GM12878 (cell line): ENCODE data around the gene MBNL3. TPM values are rescaled to one million over a fixed set of nuclear protein-coding genes. Genes with fewer than 3 reads are reported as not detected.

Source experiments
- ATAC-seq: fragments of 200-7000 bp; cut with Tn5 transposase; 3 replicates; pipeline ENCODE4 v1.9.1; 2020; ENCODE audit warnings: mild to moderate bottlenecking, moderate library complexity
- BruUV-seq: library from RNA; stranded (reverse); fragments of 400-500 nt; replicated peaks from 2 replicates; lab custom pipeline; 2021; lab: Mats Ljungman, UMichigan
- CTCF ChIA-PET: fragments of 300-600 bp; sonication (Branson Sonifier 250); formaldehyde crosslinking; extraction: SDS; loops from one replicate; lab custom pipeline; 2021; ENCODE audit warnings: inconsistent platforms; lab: Yijun Ruan, JAX
- POLR2A ChIA-PET: fragments of 350-600 bp; formaldehyde crosslinking; extraction: SDS; loops from one replicate; lab custom pipeline; 2021; ENCODE audit warnings: inconsistent platforms; lab: Charles Lee
- RAD21 ChIA-PET: fragments of 300-600 bp; sonication (Branson Sonifier 250); formaldehyde crosslinking; loops from one replicate; lab custom pipeline; 2023; ENCODE audit warnings: antibody characterized with exemption; ENCODE audit not compliant: unreplicated experiment; lab: Charles Lee
- SMC1A ChIA-PET: fragments of 300-600 bp; sonication (Branson Sonifier 250); formaldehyde crosslinking; loops from one replicate; lab custom pipeline; 2023; ENCODE audit not compliant: unreplicated experiment, uncharacterized antibody; lab: Charles Lee
- DNase-seq: peaks from one replicate; pipeline ENCODE4 v3.0.0-alpha.2; 2011; ENCODE audit warnings: low read depth, low spot score
- FAIRE-seq: peaks from 3 replicates; lab custom pipeline; 2011; peaks lifted over from hg19 to GRCh38; lab: Jason Lieb, UNC
- H2AFZ ChIP-seq: 2 replicates; pipeline ENCODE4 v1.6.0; 2011; ENCODE audit warnings: low read depth, low read length, control low read depth; ENCODE audit not compliant: control insufficient read depth
- H3K27ac ChIP-seq: 2 replicates; pipeline ENCODE4 v1.5.1; 2011; ENCODE audit warnings: control low read depth; ENCODE audit not compliant: control insufficient read depth, insufficient read depth
- H3K27me3 ChIP-seq, 2 experiments: replicated peaks in 1 of 2; 2 replicates each; pipeline versions ENCODE4 v1.6.0 to v1.6.1; 2011; ENCODE audit warnings: low read length in 1 of 2; ENCODE audit not compliant: control insufficient read depth in 2 of 2, insufficient read depth in 2 of 2
- H3K36me3 ChIP-seq, 2 experiments: 2 replicates each; pipeline ENCODE4 v1.5.1; 2011; ENCODE audit warnings: low read length in 1 of 2; ENCODE audit not compliant: control insufficient read depth in 2 of 2, insufficient read depth in 2 of 2
- H3K4me1 ChIP-seq: 2 replicates; pipeline ENCODE4 v1.6.1; 2011; ENCODE audit warnings: mild to moderate bottlenecking, low read length, moderate library complexity, mixed read lengths; ENCODE audit not compliant: control insufficient read depth, insufficient read depth
- H3K4me2 ChIP-seq: 2 replicates; pipeline ENCODE4 v1.6.0; 2011; ENCODE audit warnings: control low read depth; ENCODE audit not compliant: control insufficient read depth, insufficient read depth
- H3K4me3 ChIP-seq: fragments of 200-600 bp; sonication (generic); 2 replicates; pipeline ENCODE4 v1.5.1; 2016
- H3K79me2 ChIP-seq: 2 replicates; pipeline ENCODE4 v1.6.0; 2011; ENCODE audit warnings: low read length; ENCODE audit not compliant: control insufficient read depth, insufficient read depth
- H3K9ac ChIP-seq: 2 replicates; pipeline ENCODE4 v1.8.0; 2011; ENCODE audit warnings: low read length, control low read depth, mixed read lengths; ENCODE audit not compliant: control insufficient read depth, insufficient read depth
- H3K9me3 ChIP-seq: replicated peaks from 3 replicates; pipeline ENCODE4 v1.5.1; 2011; ENCODE audit warnings: mild to moderate bottlenecking, low read length; ENCODE audit not compliant: control insufficient read depth, insufficient read depth
- H4K20me1 ChIP-seq: 2 replicates; pipeline ENCODE4 v1.6.0; 2011; ENCODE audit not compliant: control insufficient read depth, insufficient read depth
- ATF3 ChIP-seq: IDR thresholded peaks from 2 replicates; pipeline ENCODE4 v1.6.1; 2011; ENCODE audit warnings: low read depth, mild to moderate bottlenecking, low read length, moderate library complexity, borderline replicate concordance; ENCODE audit errors: extremely low read depth
- CHD1 ChIP-seq: IDR thresholded peaks from 2 replicates; pipeline ENCODE4 v1.6.1; 2012; ENCODE audit warnings: low read depth, low read length, improper control_type of control experiment
- SMC3 ChIP-seq: IDR thresholded peaks from 2 replicates; pipeline ENCODE4 v1.6.1; 2011; ENCODE audit warnings: low read length, improper control_type of control experiment, borderline replicate concordance
- SUPT20H ChIP-seq: IDR thresholded peaks from 2 replicates; pipeline ENCODE4 v1.6.1; 2011; ENCODE audit warnings: low read depth, mild to moderate bottlenecking, low read length, moderate library complexity, borderline replicate concordance; ENCODE audit not compliant: control insufficient read depth
- ZBED1 ChIP-seq: IDR thresholded peaks from 2 replicates; pipeline ENCODE4 v1.6.1; 2016; ENCODE audit warnings: borderline replicate concordance
- ZNF592 ChIP-seq: fragments of 450-650 bp; IDR thresholded peaks from 2 replicates; pipeline ENCODE4 v1.6.1; 2017; ENCODE audit warnings: mild to moderate bottlenecking, moderate library complexity
- WGBS: methylation state at CpG from one replicate; pipeline ENCODE4 v1.1.6; 2016; ENCODE audit warnings: low lambda C conversion rate; ENCODE audit not compliant: insufficient replicate concordance, insufficient coverage; ENCODE audit errors: missing lambda C conversion rate; 5-methylcytosine and 5-hydroxymethylcytosine counted together
- in situ Hi-C: fragments of 300-500 bp; cut with MboI; formaldehyde crosslinking; loops from 9 replicates; pipeline ENCODE4 v1.14.3; 2018; ENCODE audit warnings: mixed read lengths
- intact Hi-C: fragments of 100-400 bp; cut with micrococcal nuclease; formaldehyde crosslinking; loops from one replicate; pipeline ENCODE4 v1.14.2; 2022; ENCODE audit not compliant: unreplicated experiment
- polyA plus RNA-seq, 11 experiments: library from polyadenylated mRNA; depleted of rRNA in 4 of 11; unstranded in 6 of 11; stranded (reverse) in 5 of 11; fragments of >200 nt; fragmentation: Nextera tagmentation in 4 of 11; fragmentation: Illumina TruSeq in 1 of 11; extraction: Ambion mirVana in 4 of 11; extraction: Trizol in 1 of 11; gene quantifications; 1 replicate in 1 of 11; 2 replicates in 10 of 11; pipeline versions ENCODE4 v1.2.1 to v1.2.3, GENCODE V29; 2011 to 2016; ENCODE audit warnings: inconsistent platforms in 2 of 11, missing spikeins in 2 of 11, low read depth in 1 of 11
- total RNA-seq, 4 experiments: library from RNA; depleted of rRNA in 3 of 4; stranded (reverse); fragments of >200 nt in 3 of 4; fragmentation: Illumina TruSeq in 1 of 4; extraction: Trizol in 1 of 4; gene quantifications; 2 replicates each; pipeline versions ENCODE4 v1.2.1 to v1.2.3, GENCODE V29; 2013 to 2021

Gene MBNL3
- total and polyA plus RNA-seq, 10 of the 15 experiments (the other 5 are each of a cell fraction or from before 2014, with no cell fraction given): 3.4 to 33.1 (median 12.6) TPM

- POLR2A ChIA-PET: interaction anchor here (4.4 kb wide), 1 partner anchor 7 kb away, joined by 27 read pairs; the partner anchor contains the start of gene MBNL3
- peaks cover 7% of the 10 kb centered on the region; the same call in 1 of the 2 replicates for H3K4me1 ChIP-seq
- H3K36me3 ChIP-seq: no peaks in the 10 kb centered on the region
- RAD21 ChIA-PET: no interaction called here
- H3K27me3 ChIP-seq: no peaks in the 10 kb centered on the region
- TF ChIP-seq CHD1 (no peak), ZBED1 (no peak), SUPT20H (no peak), ATF3 (no peak)
- SMC1A ChIA-PET: no interaction called here
- no peak overlapping the region for H3K4me3 ChIP-seq
- H4K20me1 ChIP-seq: no peaks in the 10 kb centered on the region
- no peak for ATAC-seq
- no peaks in the 10 kb centered on the region for H3K9me3 ChIP-seq
- in situ Hi-C loops: no loop called here
- 40% methylated on average over 4 of the region's 4 CpGs for WGBS
- peaks cover 55% of the 10 kb centered on the region for H3K79me2 ChIP-seq
- H3K27ac ChIP-seq: no peak overlapping the region
- no peak for DNase-seq
- intact Hi-C loops: loop anchor here (5.0 kb wide), 1 partner anchor 450 kb away; no protein-coding TSS in a partner anchor
- H3K9ac ChIP-seq: no peak overlapping the region
- no peak overlapping the region for H3K4me2 ChIP-seq
- no peak overlapping the region for H2AFZ ChIP-seq
- CTCF ChIA-PET: interaction anchor here (1.5 to 2.9 kb wide), 2 partner anchors 55 to 190 kb away, joined by 4 to 11 read pairs; no protein-coding TSS in a partner anchor
- BruUV-seq: no TSS peak
- FAIRE-seq: no peak
Observed at GRCh38 chrX:132482632-132483031, 6.2 kb downstream of the MBNL3 start.

GRCh38 chrX:132481449-132481848 lies 7.4 kb downstream of the MBNL3 start:
- H2AFZ ChIP-seq: no peak overlapping the region
- H3K27me3 ChIP-seq: no peaks in the 10 kb centered on the region
- H4K20me1 ChIP-seq: no peaks in the 10 kb centered on the region
- no peaks in the 10 kb centered on the region for H3K36me3 ChIP-seq
- peaks cover 7% of the 10 kb centered on the region; the same call in 1 of the 2 replicates for H3K4me1 ChIP-seq
- peaks cover 44% of the 10 kb centered on the region for H3K79me2 ChIP-seq
- ChIA-PET SMC1A (interaction anchor here (0.6 to 2.4 kb wide), 9 partner anchors 10 to 654 kb away, joined by 3 to 18 read pairs (median 3); no protein-coding TSS in a partner anchor), RAD21 (interaction anchor here (1.0 to 2.8 kb wide), 4 partner anchors 9 to 389 kb away, joined by 3 to 16 read pairs (median 4); no protein-coding TSS in a partner anchor), POLR2A (interaction anchor here (0.6 to 4.4 kb wide), 3 partner anchors 9 to 949 kb away, joined by 4 to 27 read pairs (median 4); partner anchors contain the start of gene MBNL3), CTCF (interaction anchor here (1.1 to 2.7 kb wide), 3 partner anchors 9 to 188 kb away, joined by 3 to 8 read pairs (median 7); no protein-coding TSS in a partner anchor)
- no peak overlapping the region for H3K4me3 ChIP-seq
- H3K9me3 ChIP-seq: no peaks in the 10 kb centered on the region
- no peak for FAIRE-seq
- no peak for DNase-seq
- in situ Hi-C loops: no loop called here
- 0 out of 2 replicates have a peak overlapping the region, but pooled peaks have one; percentile 19 for H3K9ac ChIP-seq
- 0 out of 2 replicates have a peak overlapping the region, but pooled peaks have one; percentile 22 for H3K4me2 ChIP-seq
- peak overlapping the region; percentile 89 for H3K27ac ChIP-seq
- BruUV-seq: no TSS peak
- ATAC-seq: peak; percentile 5; the same call in 1 of the 3 replicates
- 60% methylated on average over 1 of the region's 1 CpG for WGBS
- intact Hi-C loops: loop anchor here (5.0 kb wide), 1 partner anchor 449 kb away; no protein-coding TSS in a partner anchor
- TF ChIP-seq SMC3 (no peak), ZNF592 (peak; percentile 89)
